NCI-H187 (cell line): ENCODE measurements around the gene HIGD1C.
A peak's percentile ranks its signal among the peaks of the same experiment; 100 is the strongest.
"Not testable (repeated sequence)": the region's sequence is repeated elsewhere in the genome, so short reads cannot be mapped to it uniquely, and the experiment has no call there.

Source experiments
- DNase-seq, 2 experiments: peaks; one replicate each; lab custom pipeline; 2025; lab: John Stamatoyannopoulos, UW

HIGD1C gene

GRCh38 chr12:50952510-50952909 is at the start of gene HIGD1C:
Gene HIGD1C (plus strand): TSS chr12:50952544. CDS start chr12:50953999, 1,455 bp downstream.
- DNase-seq: no peak

DNA sequence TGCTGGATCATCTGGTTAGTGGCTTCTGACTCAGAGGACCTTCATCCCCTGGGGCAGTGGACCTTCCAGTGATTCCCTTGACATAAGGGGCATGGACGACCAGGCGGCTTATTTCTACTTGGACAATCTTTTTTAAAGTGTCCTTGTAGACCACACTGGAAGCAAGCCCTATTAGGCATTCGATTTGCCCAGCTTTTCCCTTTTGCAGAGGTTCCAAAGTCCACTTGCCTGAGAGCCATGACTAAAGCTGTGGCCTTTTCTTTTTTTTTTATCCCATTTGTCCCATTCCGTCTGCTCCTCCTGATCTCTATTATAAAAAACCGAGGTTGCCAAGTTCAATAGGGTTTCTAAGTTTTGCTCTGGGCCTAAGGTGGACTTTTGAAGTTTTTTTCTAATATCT is 43.9 kb upstream of the HIGD1C start:
- not testable (repeated sequence) for DNase-seq

DNA sequence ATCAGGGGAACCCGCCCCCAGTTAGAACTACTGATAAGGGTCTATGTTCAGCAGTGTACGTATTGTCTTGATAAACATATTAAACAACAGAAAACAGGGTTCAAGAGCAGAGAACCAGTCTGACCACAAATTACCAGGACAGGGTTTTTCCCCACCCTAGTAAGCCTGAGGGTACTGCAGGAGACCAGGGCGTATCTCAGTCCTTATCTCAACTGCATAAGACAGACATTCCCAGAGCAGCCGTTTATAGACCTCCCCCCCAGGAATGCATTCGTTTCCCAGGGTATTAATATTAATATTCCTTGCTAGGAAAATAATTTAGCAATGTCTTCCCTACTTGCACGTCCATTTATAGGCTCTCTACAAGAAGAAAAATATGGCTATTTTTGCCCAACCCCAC is 40.0 kb upstream of the HIGD1C start:
- not testable (repeated sequence) for DNase-seq

DNA sequence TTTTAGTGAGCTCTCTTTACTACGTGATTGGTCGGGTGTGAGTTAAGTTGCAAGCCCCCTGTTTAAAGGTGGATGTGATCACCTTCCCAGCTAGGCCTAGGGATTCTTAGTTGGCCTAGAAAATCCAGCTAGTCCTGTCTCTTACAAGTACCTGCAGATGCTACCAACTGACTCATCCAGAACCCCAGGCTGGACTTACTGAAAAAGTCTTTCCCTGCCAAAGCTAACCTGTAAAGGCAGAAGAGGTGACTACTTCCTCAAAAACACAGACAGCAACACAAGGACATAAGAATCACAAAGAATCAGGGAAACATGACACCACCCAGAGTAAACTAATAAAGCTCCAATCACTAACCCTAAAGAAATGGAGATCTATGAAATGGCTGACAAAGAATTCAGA is 39.1 kb upstream of the HIGD1C start:
- no peak for DNase-seq

DNA sequence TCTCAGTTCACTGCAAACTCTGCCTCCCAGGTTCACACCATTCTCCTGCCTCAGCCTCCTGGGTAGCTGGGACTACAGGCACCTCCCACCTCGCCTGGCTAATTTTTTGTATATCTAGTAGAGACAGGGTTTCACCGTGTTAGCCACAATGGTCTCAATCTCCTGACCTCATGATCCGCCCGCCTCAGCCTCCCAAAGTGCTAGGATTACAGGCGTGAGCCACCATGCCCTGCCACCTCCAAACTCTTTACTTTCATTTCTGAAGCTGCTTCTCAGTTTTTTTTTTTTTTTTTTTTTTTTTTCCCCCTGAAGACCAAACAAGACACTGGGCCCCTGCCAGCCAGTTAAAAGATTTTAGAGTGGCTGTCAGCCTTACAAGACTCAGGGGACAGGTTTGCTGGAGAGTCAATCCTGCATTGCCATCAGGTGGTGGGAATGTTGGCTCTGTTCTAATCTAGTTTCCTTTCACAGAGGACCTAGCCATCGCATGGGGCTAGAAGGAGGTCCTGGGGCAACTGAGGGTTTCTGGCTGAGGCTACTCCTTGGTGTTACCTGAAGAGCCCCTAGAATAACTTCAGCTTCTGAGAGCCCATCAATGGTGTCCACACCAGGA is 37.4 kb upstream of the HIGD1C start:
- DNase-seq: no peak

GRCh38 chr12:50916292-50916691 is 36.1 kb upstream of the HIGD1C start:
- DNase-seq: no peak

DNA sequence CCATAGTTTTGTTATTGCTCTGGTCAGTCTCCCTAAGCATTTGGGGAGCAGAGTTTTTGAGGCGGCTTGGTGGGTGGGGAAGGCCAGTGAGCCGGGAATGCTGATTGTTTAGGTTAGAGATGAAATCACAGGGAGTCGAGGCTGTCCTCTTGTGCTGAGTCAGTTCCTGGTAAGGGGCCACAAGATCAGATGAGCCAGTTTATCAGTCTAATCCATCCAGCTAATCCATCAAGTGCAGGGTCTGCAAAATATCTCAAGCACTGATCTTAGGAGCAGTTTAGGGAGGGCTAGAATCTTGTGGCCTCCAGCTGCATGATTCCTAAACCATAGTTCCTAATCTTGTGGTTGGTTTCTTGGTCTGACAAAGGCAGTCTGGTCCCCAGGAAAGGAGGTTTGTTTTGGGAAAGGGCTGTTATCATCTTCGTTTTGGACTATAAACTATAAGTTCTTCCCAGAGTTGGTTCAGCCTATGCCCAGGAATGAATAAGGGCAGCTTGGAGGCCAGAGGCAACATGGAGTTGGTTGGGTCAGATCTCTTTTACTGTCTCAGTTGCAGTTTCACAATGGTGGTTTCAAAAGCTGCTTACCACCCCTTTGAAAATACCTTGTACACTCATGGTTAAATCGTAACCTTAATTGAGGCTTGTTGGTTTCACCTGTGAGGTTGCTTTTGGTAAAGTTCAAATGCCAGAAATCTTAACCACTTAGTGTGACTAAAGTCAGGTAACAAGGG is 33.6 kb upstream of the HIGD1C start:
- DNase-seq: no peak

DNA sequence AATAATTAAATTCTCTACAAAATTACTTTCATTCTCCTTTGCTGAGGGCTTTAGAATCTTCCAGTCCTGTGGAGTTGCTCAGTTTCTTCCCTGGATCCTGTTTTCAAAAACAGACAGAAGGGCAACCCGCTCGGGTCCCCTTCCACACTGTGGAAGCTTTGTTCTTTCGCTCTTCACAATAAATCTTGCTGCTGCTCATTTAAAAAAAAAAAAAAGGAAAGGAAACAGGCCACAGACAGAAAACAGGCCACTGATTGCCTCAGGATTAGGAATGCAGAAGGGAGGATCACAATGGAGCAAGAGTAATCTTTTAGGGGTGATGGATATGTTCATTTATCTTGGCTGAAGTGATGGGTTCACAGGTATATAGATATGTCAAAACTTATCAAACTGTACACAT is 29.5 kb upstream of the HIGD1C start:
- no peak for DNase-seq

- no peak for DNase-seq
Observed at GRCh38 chr12:50923361-50924130, 28.8 kb upstream of the HIGD1C start.

GRCh38 chr12:50924131-50924438 is 28.3 kb upstream of the HIGD1C start:
- no peak for DNase-seq

DNA sequence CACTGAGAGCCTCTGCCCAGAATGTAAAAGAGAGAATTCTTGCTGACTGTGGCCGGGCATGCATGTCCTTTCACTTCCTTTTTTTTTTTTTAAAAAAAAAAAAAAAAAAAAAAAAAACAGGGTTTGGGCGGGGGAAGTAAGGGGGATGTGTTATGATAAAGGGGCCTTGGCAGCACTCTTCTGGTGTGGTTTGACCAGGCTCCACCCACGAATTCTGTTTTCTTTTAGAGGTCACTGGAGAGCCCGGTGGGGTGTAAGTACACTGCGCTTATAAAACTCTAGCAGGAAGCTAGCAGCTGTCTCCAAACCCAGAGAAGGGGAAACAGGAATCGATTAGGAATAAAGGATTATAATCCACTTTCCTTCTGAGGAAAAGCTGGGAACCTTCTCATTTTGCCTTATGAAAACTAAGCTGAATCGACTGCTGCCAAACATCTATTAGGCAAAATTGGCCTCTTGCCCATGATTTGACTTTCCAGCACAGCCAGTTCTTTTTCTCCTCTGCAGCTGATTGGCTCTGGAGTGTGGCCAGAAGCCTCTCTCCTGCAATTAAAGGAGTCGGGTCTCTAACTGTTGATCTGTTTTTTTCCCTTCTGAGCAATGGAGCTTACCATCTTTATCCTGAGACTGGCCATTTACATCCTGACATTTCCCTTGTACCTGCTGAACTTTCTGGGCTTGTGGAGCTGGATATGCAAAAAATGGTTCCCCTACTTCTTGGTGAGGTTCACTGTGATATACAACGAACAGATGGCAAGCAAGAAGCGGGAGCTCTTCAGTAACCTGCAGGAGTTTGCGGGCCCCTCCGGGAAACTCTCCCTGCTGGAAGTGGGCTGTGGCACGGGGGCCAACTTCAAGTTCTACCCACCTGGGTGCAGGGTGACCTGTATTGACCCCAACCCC is 27.7 kb upstream of the HIGD1C start:
- peak; percentile 37 to 56 for DNase-seq

DNA sequence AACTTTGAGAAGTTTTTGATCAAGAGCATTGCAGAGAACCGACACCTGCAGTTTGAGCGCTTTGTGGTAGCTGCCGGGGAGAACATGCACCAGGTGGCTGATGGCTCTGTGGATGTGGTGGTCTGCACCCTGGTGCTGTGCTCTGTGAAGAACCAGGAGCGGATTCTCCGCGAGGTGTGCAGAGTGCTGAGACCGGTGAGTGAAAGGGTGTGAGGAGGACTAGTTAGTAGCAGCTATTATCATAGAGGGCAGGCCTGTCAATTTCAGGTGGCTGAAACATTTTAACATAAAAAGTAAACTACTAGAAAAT is 27.0 kb upstream of the HIGD1C start:
- DNase-seq: no peak

GRCh38 chr12:50925920-50926319 is 26.4 kb upstream of the HIGD1C start:
- no peak for DNase-seq

GRCh38 chr12:50926415-50926814 is 25.9 kb upstream of the HIGD1C start:
- no peak for DNase-seq

- DNase-seq: not testable (repeated sequence)
Observed at GRCh38 chr12:50926932-50927331, 25.4 kb upstream of the HIGD1C start.

- no peak for DNase-seq
Observed at GRCh38 chr12:50927356-50927755, 25.0 kb upstream of the HIGD1C start.

- DNase-seq: no peak
Observed at GRCh38 chr12:50927766-50928224, 24.5 kb upstream of the HIGD1C start.

DNA sequence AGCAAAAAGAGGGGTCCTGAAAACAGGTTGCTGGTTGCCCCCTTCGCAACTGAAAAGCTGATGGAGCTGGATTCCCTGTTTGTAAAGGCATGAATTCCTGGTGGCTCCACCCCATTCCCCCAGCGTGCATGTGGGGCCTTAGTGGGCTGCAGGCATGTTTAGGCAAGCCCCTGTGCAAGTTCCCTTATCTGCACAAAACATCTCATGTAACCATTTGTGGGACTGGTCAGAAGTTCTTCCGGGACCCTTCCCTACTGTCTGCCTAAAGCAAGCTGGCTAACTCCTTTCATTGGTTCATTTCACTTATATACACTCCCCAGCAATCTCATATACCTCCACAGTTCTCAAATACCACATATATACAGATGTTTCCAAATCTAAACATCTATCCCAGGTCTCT is 24.0 kb upstream of the HIGD1C start:
- DNase-seq: no peak

DNA sequence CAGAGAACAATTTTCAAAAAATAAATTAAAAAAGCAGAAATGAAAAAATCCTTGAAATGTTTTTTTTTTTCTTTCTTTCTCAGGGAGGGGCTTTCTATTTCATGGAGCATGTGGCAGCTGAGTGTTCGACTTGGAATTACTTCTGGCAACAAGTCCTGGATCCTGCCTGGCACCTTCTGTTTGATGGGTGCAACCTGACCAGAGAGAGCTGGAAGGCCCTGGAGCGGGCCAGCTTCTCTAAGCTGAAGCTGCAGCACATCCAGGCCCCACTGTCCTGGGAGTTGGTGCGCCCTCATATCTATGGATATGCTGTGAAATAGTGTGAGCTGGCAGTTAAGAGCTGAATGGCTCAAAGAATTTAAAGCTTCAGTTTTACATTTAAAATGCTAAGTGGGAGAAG is 22.5 kb upstream of the HIGD1C start:
- no peak for DNase-seq

DNA sequence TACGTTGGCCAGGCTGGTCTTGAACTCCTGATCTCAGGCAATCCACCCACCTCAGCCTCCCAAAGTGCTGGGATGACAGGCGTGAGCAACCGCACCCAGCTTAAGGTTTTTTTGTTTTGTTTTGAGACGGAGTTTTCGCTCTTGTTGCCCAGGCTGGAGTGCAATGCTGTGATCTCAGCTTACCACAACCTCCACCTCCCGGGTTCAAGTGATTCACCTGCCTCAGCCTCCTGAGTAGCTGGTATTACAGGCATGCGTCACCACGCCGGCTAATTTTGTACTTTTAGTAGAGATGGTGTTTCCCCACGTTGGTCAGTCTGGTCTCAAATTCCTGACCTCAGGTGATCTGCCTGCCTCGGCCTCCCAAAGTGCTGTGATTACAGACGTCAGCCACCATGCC is 21.9 kb upstream of the HIGD1C start:
- not testable (repeated sequence) for DNase-seq

DNA sequence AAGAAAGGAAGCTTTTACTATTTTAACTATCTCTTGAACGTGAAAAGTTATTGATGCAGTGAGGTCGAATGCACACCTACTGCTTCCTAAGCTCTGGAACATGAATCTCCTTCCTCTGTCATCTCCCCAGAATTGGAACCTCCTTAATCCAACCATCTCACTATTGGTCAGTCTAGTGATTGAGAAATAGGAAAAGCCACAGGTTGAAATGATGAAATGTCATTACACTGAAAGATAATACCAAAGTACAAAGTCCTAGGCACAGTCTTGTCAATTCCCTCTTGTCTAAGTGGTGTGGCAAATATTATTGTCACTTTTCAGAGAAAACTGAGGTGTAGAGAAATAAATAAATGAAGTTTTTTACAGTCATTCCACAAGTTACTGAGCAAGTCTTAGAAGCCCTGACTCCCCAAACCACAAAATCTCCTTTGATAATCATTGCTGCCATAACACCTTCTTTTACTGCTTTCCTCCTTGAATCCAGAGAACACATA is 19.5 kb upstream of the HIGD1C start:
- no peak for DNase-seq
